Astrocyte of the hippocampus (primary cell): ENCODE measurements around the gene NKAP.
"Not testable (repeated sequence)": the region's sequence is repeated elsewhere in the genome, so short reads cannot be mapped to it uniquely, and the experiment has no call there.

Experiments used
- DNase-seq: peaks from one replicate; pipeline ENCODE4 v3.0.0; 2011; ENCODE audit warnings: low read depth, low spot score

The NKAP gene

GRCh38 chrX:119943185-119943988 lies at the start of gene NKAP:
NKAP (minus strand) TSS chrX:119943751; CDS start chrX:119943605, 146 bp downstream.
- peak; percentile 94 for DNase-seq

- peak; percentile 16 for DNase-seq
Measured at GRCh38 chrX:119991005-119991787, 47.6 kb upstream of the NKAP start.

GRCh38 chrX:119990556-119991004 lies 47.0 kb upstream of the NKAP start:
- peak; percentile 15 for DNase-seq

- DNase-seq = peak; percentile 1
Measured at GRCh38 chrX:119989905-119990555, 46.5 kb upstream of the NKAP start.

GRCh38 chrX:119986203-119986602 lies 42.7 kb upstream of the NKAP start:
- DNase-seq = no peak

GRCh38 chrX:119984652-119985051 lies 41.1 kb upstream of the NKAP start:
- no peak for DNase-seq

GRCh38 chrX:119983494-119983893 lies 39.9 kb upstream of the NKAP start:
- no peak for DNase-seq

GRCh38 chrX:119982145-119982544 lies 38.6 kb upstream of the NKAP start:
- no peak for DNase-seq

- peak; percentile 48 for DNase-seq
Measured at GRCh38 chrX:119981286-119982070, 37.9 kb upstream of the NKAP start.

GRCh38 chrX:119977172-119977571 lies 33.6 kb upstream of the NKAP start:
- DNase-seq = not testable (repeated sequence)

- DNase-seq = no peak
Measured at GRCh38 chrX:119971184-119971583, 27.6 kb upstream of the NKAP start.

- DNase-seq = no peak
Measured at GRCh38 chrX:119970574-119970973, 27.0 kb upstream of the NKAP start.

- DNase-seq = not testable (repeated sequence)
Measured at GRCh38 chrX:119966837-119967236, 23.3 kb upstream of the NKAP start.

- no peak for DNase-seq
Measured at GRCh38 chrX:119960625-119961024, 17.1 kb upstream of the NKAP start.

GRCh38 chrX:119955807-119956570 lies 12.4 kb upstream of the NKAP start:
- DNase-seq = not testable (repeated sequence)

- DNase-seq = no peak
Measured at GRCh38 chrX:119954374-119954773, 10.8 kb upstream of the NKAP start.

- DNase-seq = no peak
Measured at GRCh38 chrX:119948381-119948780, 4.8 kb upstream of the NKAP start.

- DNase-seq = no peak
Measured at GRCh38 chrX:119945481-119945880, 1.9 kb upstream of the NKAP start.

- no peak for DNase-seq
Measured at GRCh38 chrX:119942831-119943184, 743 bp downstream of the NKAP start.

GRCh38 chrX:119942173-119942819 lies 1.3 kb downstream of the NKAP start:
- DNase-seq = no peak
